GM12878 (cell line): ENCODE results near the gene KRTAP5-11.

ENCODE experiments used
- CHD4 ChIP-seq: fragments of 200-600 bp; sonication (generic); IDR thresholded peaks from 2 replicates; pipeline ENCODE4 v1.6.1; 2016; ENCODE audit warnings: mild to moderate bottlenecking
- KDM1A ChIP-seq: fragments of 200-600 bp; sonication (generic); IDR thresholded peaks from 2 replicates; pipeline ENCODE4 v1.6.1; 2016; ENCODE audit warnings: borderline replicate concordance
- TF ChIP-seq, protein P1 (sequence below), 3 experiments: IDR thresholded peaks in 2 of 3; conservative IDR thresholded peaks in 1 of 3; 2 replicates each; pipeline ENCODE4 v1.5.1; 2011; ENCODE audit warnings: low read depth in 3 of 3, low read length in 3 of 3, mild to moderate bottlenecking in 3 of 3, control low read depth in 2 of 3, moderate library complexity in 2 of 3, inconsistent platforms in 1 of 3, mixed read lengths in 1 of 3; ENCODE audit not compliant: control insufficient read depth in 2 of 3, insufficient read depth in 1 of 3; ENCODE audit errors: extremely low read depth in 1 of 3

- TF ChIP-seq, protein P1, sequence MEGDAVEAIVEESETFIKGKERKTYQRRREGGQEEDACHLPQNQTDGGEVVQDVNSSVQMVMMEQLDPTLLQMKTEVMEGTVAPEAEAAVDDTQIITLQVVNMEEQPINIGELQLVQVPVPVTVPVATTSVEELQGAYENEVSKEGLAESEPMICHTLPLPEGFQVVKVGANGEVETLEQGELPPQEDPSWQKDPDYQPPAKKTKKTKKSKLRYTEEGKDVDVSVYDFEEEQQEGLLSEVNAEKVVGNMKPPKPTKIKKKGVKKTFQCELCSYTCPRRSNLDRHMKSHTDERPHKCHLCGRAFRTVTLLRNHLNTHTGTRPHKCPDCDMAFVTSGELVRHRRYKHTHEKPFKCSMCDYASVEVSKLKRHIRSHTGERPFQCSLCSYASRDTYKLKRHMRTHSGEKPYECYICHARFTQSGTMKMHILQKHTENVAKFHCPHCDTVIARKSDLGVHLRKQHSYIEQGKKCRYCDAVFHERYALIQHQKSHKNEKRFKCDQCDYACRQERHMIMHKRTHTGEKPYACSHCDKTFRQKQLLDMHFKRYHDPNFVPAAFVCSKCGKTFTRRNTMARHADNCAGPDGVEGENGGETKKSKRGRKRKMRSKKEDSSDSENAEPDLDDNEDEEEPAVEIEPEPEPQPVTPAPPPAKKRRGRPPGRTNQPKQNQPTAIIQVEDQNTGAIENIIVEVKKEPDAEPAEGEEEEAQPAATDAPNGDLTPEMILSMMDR (IDR thresholded peaks at IDR 0.05 in 2 of 3, conservative IDR thresholded peaks at IDR 0.05 in 1 of 3; ENCODE audit: control insufficient read depth in 2 of 3, extremely low read depth in 1 of 3, insufficient read depth in 1 of 3, low read depth in 3 of 3, low read length in 3 of 3), result no peak
- TF ChIP-seq CHD4 (no peak), KDM1A (no peak)
These were observed 33.9 kb downstream of the KRTAP5-11 start for GRCh38 chr11:71548716-71549151.
